NCI-H748 (cell line): ENCODE results near the gene PDE4A.
A peak's percentile ranks its signal among the peaks of the same experiment; 100 is the strongest.
"Not testable (repeated sequence)": the region's sequence is repeated elsewhere in the genome, so short reads cannot be mapped to it uniquely, and the experiment has no call there.

Experiments
- DNase-seq: peaks from one replicate; lab custom pipeline; 2025; ENCODE audit not compliant: unreplicated experiment; lab: John Stamatoyannopoulos, UW

Gene PDE4A

DNA sequence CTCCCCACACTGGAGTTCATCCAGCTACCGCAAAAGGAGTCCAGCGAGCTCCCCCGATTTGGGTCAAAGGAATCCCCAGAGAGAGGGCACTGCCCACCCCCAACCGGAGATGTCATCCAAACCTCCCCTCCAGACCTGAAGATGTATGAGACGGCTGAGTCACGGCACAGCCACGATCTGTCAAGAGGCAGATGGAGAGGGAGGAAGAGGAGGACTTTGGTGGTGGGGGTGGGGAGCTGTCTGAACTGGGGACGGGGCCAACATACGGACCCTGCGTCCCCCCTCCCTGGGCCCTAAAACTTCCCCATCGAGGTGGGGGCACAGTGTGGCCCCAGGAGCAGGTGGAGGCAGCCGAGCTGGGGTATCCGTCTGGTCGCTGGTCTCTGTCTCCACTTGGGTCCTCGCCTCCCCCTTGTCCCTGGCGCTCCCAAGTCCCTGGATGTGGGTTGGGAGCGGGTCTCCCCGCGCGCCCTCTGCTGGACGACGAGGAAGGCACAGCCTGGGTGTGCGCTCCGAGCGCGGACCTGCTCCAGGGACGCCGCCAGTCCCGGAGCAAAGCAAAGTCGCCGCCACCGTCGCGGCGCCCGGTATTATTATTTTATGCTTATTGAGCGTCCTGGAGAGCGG lies 3.8 kb downstream of the PDE4A start:
- peak; percentile 67 for DNase-seq

- DNase-seq, result no peak
Measured at GRCh38 chr19:10427169-10427568, 6.8 kb downstream of the PDE4A start.

DNA sequence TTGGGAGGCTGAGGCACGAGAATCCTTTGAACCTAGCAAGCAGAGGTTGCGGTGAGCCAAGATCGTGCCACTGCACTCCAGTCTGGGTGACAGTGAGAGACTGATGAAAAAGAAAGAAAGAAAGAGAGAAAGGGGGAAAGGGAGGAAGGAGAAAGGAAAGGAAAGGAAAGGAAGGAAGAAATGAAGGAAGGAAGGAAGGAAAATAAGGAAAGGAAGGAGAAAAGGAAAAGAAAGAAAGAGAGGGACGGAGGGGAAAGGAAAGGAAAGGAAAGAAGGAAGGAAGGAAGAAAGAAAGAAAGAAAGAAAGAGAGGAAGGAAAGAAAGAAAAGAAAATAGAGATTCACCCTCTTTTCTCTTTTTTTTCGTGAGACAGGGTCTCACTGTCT lies 8.7 kb downstream of the PDE4A start:
- DNase-seq, result no peak

DNA sequence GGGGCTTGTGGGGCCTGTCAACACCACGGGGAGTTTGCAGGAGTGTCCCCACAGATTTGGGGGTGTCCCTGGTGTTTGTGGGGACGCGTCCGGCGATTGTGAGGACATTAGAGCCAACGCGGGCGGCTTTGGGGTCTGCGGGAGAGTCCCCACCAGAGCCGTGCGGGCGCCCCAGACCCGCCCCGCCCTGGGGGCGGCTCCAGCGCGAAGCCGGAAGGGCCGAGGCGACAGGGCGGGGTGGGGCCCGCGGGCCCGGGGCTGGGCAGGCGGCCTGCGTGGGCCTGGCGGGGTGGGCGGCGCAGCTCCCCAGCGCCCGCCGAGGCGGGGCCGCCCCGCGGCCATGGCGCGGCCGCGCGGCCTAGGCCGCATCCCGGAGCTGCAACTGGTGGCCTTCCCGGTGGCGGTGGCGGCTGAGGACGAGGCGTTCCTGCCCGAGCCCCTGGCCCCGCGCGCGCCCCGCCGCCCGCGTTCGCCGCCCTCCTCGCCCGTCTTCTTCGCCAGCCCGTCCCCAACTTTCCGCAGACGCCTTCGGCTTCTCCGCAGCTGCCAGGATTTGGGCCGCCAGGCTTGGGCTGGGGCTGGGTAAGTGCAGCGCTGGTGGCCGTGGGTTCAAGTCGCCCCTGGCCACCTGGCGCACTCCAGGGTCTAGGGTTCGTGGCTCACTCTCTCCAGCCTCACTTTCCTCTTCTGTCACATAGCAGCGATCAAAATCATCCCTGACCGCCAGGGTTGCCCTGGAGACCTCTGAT lies 10.3 kb downstream of the PDE4A start:
- peak; percentile 56 for DNase-seq

GRCh38 chr19:10431254-10431942 lies 11.1 kb downstream of the PDE4A start:
- DNase-seq, result no peak

GRCh38 chr19:10431943-10432735 lies 11.8 kb downstream of the PDE4A start:
- peak; percentile 39 for DNase-seq

- DNase-seq, result no peak
Measured at GRCh38 chr19:10432736-10433130, 12.4 kb downstream of the PDE4A start.

DNA sequence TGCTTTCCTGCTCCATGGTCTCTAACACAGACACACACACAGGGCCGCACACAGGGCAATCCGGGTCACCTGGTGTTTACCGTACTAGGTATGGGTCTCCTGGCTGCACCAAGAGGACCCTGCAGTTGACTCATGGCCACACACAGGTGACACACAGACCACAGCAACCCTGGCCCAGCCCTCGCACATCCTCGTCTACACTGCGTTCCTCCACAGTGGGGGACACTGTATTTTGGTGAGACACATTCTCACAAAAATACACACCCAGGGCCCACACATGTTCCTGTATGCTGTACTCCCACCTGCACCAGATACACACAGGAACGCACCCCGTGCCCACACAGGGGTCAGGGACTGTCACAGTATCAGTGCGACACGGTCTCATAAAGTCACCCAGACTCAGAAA lies 12.8 kb downstream of the PDE4A start:
- DNase-seq, result no peak

GRCh38 chr19:10439588-10439987 lies 19.2 kb downstream of the PDE4A start:
- DNase-seq, result no peak

DNA sequence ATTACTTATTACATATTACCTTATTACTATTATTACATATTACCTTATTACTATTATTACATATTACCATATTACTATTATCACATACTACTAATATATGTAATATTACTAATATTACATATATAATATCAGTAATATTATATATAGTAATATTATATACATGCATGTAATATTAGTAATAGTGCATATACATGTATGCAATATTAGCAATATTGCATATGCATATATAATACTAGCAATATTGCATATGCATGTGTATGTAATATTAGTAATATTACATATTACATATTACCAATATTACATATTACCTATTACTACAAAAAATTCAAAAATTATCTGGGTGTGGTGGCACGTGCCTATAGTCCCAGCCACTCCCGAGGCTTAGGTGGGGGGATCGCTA lies 22.4 kb downstream of the PDE4A start:
- no peak for DNase-seq

DNA sequence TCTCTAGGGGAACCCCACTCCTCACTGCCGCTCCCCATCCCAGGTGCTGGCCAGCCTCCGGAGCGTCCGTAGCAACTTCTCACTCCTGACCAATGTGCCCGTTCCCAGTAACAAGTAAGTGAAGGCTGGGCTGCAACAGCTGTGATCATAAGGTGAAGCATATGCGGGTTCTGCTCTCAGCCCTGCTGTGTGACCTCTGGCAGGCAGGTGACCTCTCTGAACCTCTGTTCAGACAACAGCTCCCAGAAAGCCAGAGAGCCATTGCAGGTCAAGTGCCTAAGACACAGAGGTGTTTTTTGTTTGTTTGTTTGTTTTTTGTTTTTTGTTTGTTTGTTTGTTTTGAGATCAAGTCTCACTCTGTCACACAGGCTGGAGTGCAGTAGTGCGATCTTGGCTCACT lies 28.7 kb downstream of the PDE4A start:
- DNase-seq, result no peak

DNA sequence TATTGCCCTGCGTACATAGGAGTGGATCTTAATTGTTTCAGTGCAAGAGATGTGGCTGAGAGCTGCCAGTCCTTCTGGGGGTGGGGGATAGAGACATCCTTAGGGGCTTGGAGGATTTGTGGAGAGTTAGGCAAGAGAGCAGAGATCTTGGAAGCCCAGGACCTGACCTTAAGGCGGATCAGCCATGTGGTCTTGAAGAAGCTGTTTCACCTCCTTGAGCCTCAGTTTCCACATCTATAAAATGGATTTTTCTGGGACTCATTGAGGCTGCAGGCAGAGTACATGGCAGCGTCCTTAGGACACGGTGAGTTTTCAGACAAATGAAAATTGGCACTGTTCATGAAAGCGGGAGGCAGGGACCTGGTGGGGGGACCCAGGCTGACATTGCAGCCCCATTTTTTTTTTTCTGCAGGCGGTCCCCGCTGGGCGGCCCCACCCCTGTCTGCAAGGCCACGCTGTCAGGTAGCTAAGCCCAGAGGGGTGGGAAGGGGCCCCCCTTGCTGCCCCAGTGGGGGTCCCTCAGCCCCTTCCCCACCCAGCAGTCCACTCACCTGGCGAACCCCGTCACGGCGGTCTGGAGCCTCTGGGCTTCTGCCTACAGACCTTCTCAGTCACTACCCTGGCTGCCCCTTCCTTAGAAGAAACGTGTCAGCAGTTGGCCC lies 30.0 kb downstream of the PDE4A start:
- DNase-seq, result no peak

DNA sequence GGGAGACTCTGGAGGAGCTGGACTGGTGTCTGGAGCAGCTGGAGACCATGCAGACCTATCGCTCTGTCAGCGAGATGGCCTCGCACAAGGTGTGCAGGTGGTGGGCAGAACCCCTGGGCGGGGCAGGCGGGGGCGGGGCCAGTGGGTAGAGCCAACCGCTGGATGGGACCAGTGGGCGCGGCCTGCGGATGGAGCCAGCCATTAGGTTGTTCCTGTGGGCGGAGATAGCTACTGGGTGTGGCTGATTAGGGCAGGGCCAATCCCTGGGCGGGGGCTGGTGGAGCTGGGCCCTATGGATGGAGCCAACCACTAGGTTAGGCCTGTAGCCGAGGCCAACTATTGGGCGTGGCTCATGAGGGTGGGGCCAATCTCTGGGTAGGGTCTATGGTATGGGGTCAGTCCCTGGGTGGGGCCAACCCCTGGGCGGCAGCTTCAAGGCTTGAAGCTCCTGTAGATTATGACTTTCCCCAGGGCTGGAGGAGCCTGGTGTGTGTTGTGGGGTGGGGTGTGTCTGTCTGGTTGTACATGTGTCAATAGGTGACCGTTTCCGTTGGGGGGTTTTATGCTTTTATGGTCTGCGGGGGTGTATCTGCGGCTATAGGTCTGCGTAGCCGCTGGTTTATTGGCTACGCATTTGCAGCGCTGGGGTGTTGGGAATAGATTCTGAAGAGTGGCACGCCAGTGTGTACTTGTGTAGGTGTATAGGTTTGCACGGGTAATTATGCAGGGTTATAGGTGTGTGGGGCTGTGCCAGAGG lies 30.7 kb downstream of the PDE4A start:
- peak; percentile 53 for DNase-seq

GRCh38 chr19:10452726-10453618 lies 32.6 kb downstream of the PDE4A start:
- DNase-seq, result no peak

GRCh38 chr19:10453852-10454251 lies 33.5 kb downstream of the PDE4A start:
- DNase-seq, result no peak

DNA sequence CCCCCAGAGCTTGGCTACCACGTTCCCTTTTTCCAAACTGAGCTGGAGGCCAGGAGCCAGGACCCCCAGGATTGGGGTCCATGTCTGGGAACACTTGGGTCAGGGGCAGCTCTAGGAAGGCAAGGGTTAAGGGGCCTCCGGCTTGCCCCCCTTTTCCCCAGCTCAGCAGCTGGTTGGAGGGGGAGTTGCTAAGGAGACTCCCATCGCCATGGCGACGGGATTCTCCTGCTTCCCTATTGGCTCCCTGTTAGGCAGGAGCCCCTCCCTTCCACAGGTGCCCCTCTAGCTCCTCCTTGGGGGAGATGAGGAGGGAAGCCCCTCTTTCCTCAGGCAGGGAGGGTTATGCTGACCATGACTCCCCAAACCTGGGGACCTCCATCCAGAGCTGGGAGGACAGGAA lies 33.9 kb downstream of the PDE4A start:
- peak; percentile 35 for DNase-seq

DNA sequence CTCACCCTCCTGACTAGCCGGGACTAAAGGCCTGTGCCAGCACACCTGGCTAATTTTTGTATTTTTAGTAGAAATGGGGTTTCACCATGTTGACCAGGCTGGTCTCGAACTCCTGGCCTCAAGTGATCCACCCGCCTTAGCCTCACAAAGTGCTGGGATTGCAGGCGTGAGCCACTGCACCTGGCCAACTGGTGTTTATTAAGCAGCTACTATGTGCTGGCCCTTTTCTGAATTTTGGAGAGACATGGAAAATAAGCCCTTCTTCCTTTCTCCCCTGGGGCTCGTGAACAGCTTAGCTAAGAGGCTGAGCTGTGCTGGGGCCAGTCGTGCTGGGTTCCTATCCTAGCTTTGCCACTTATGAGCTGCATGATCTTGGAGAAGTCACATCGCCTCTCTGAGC lies 38.4 kb downstream of the PDE4A start:
- DNase-seq, result not testable (repeated sequence)

- no peak for DNase-seq
Measured at GRCh38 chr19:10460714-10461046, 40.3 kb downstream of the PDE4A start.
